HG03432 (cell line): Measurements from ENCODE around the gene KANSL1.

Experiments used
- ATAC-seq: cut with Tn5 transposase; IDR thresholded peaks from one replicate; pipeline ENCODE4 v1.9.1; 2021; ENCODE audit warnings: mild to moderate bottlenecking, moderate library complexity; ENCODE audit not compliant: unreplicated experiment

Gene KANSL1

GRCh38 chr17:46045639-46046038, 147.6 kb downstream of the KANSL1 start:
- no peak for ATAC-seq

- ATAC-seq = no peak
These were observed 148.2 kb downstream of the KANSL1 start for GRCh38 chr17:46044989-46045388.

- no peak for ATAC-seq
These were observed 148.8 kb downstream of the KANSL1 start for GRCh38 chr17:46044286-46044928.

GRCh38 chr17:46043606-46044005, 149.6 kb downstream of the KANSL1 start:
- no peak for ATAC-seq

- ATAC-seq = no peak
These were observed 150.3 kb downstream of the KANSL1 start for GRCh38 chr17:46042925-46043324.

- ATAC-seq = no peak
These were observed 151.0 kb downstream of the KANSL1 start for GRCh38 chr17:46042246-46042645.

- ATAC-seq = no peak
These were observed 153.5 kb downstream of the KANSL1 start for GRCh38 chr17:46039592-46040186.

GRCh38 chr17:46038937-46039336, 154.3 kb downstream of the KANSL1 start:
- ATAC-seq = no peak

GRCh38 chr17:46038414-46038813, 154.8 kb downstream of the KANSL1 start:
- ATAC-seq = no peak

GRCh38 chr17:46037722-46038255, 155.4 kb downstream of the KANSL1 start:
- no peak for ATAC-seq

GRCh38 chr17:46036491-46036890, 156.7 kb downstream of the KANSL1 start:
- no peak for ATAC-seq

- ATAC-seq = no peak
These were observed 158.0 kb downstream of the KANSL1 start for GRCh38 chr17:46035112-46035818.

- ATAC-seq = no peak
These were observed 159.8 kb downstream of the KANSL1 start for GRCh38 chr17:46033392-46033791.

- no peak for ATAC-seq
These were observed 160.3 kb downstream of the KANSL1 start for GRCh38 chr17:46032909-46033308.

GRCh38 chr17:46031920-46032319, 161.3 kb downstream of the KANSL1 start:
- no peak for ATAC-seq

- ATAC-seq = no peak
These were observed 161.8 kb downstream of the KANSL1 start for GRCh38 chr17:46031440-46031839.

GRCh38 chr17:46030752-46031151, 162.5 kb downstream of the KANSL1 start:
- no peak for ATAC-seq

- no peak for ATAC-seq
These were observed 163.6 kb downstream of the KANSL1 start for GRCh38 chr17:46029627-46030026.

- no peak for ATAC-seq
These were observed 164.2 kb downstream of the KANSL1 start for GRCh38 chr17:46028981-46029565.

- ATAC-seq = no peak
These were observed 164.9 kb downstream of the KANSL1 start for GRCh38 chr17:46028374-46028773.

- ATAC-seq = no peak
These were observed 165.3 kb downstream of the KANSL1 start for GRCh38 chr17:46027976-46028325.
